SK-N-SH (cell line): ENCODE results near the gene CDH2. TPM values are rescaled to one million over a fixed set of nuclear protein-coding genes. Genes with fewer than 3 reads are reported as not detected.

Experiments used
- CTCF ChIA-PET: fragments of 300-600, 350-600 bp; formaldehyde crosslinking; extraction: SDS; loops from one replicate; lab custom pipeline; 2021; lab: Yijun Ruan, JAX
- POLR2A ChIA-PET: fragments of 350-600 bp; sonication (Branson Sonifier 250); formaldehyde crosslinking; extraction: SDS; loops from one replicate; lab custom pipeline; 2020; ENCODE audit warnings: antibody characterized with exemption, inconsistent platforms; lab: Yijun Ruan, JAX
- DNase-seq: peaks from one replicate; pipeline ENCODE4 v3.0.0; 2012
- H2AFZ ChIP-seq: fragments of 200-600 bp; sonication (generic); 2 replicates; pipeline ENCODE4 v1.8.1; 2016; ENCODE audit warnings: antibody characterized with exemption, mild to moderate bottlenecking, low read depth
- H3F3A ChIP-seq: fragments of 200-600 bp; sonication (generic); replicated peaks from 2 replicates; pipeline ENCODE3; 2016; ENCODE audit warnings: antibody characterized with exemption, mild to moderate bottlenecking; ENCODE audit not compliant: insufficient read depth
- H3K27ac ChIP-seq, 2 experiments: fragments of 200-500 bp in 1 of 2; fragments of 200-600 bp in 1 of 2; sonication (Bioruptor generic) in 1 of 2; sonication (generic), shearing (Covaris generic) in 1 of 2; 2 replicates each; pipeline versions ENCODE4 v1.5.1 to v1.6.1; 2014 to 2016; ENCODE audit warnings: low read depth in 2 of 2, inconsistent platforms in 1 of 2, low read length in 1 of 2, mild to moderate bottlenecking in 1 of 2, mixed read lengths in 1 of 2
- H3K27me3 ChIP-seq: fragments of 200-600 bp; sonication (generic), shearing (Covaris generic); 2 replicates; pipeline ENCODE4 v1.6.1; 2016; ENCODE audit warnings: mixed run types; ENCODE audit not compliant: insufficient read depth
- H3K36me3 ChIP-seq, 2 experiments: fragments of 200-500 bp in 1 of 2; fragments of 200-600 bp in 1 of 2; sonication (Bioruptor generic) in 1 of 2; sonication (generic) in 1 of 2; replicated peaks in 1 of 2; 2 replicates each; pipeline versions ENCODE3 to v1.5.1; 2014 to 2016; ENCODE audit warnings: low read length in 1 of 2, mild to moderate bottlenecking in 1 of 2; ENCODE audit not compliant: insufficient read depth in 2 of 2, control insufficient read depth in 1 of 2
- H3K4me1 ChIP-seq, 2 experiments: fragments of 200-500 bp in 1 of 2; fragments of 200-600 bp in 1 of 2; sonication (Bioruptor generic) in 1 of 2; sonication (generic), shearing (Covaris generic) in 1 of 2; 2 replicates each; pipeline versions ENCODE4 v1.5.1 to v1.6.1; 2014 to 2016; ENCODE audit warnings: low read depth in 1 of 2, low read length in 1 of 2, mixed run types in 1 of 2; ENCODE audit not compliant: insufficient read depth in 2 of 2, control insufficient read depth in 1 of 2
- H3K4me2 ChIP-seq: fragments of 200-600 bp; sonication (generic), shearing (Covaris generic); 2 replicates; pipeline ENCODE4 v1.6.1; 2017; ENCODE audit warnings: mixed run types
- H3K4me3 ChIP-seq, 2 experiments: fragments of 200-500 bp in 1 of 2; fragments of 200-600 bp in 1 of 2; sonication (Bioruptor generic) in 1 of 2; sonication (generic), shearing (Covaris generic) in 1 of 2; 2 replicates each; pipeline versions ENCODE4 v1.5.1 to v1.8.1; 2014 to 2016; ENCODE audit warnings: low read depth in 2 of 2, inconsistent platforms in 1 of 2, low read length in 1 of 2, mild to moderate bottlenecking in 1 of 2, mixed read lengths in 1 of 2, moderate library complexity in 1 of 2
- H3K79me2 ChIP-seq: fragments of 200-600 bp; sonication (generic); 2 replicates; pipeline ENCODE4 v1.8.1; 2017; ENCODE audit warnings: mild to moderate bottlenecking; ENCODE audit not compliant: insufficient read depth
- H3K9ac ChIP-seq: fragments of 200-600 bp; sonication (generic); 2 replicates; pipeline ENCODE4 v1.6.1; 2017; ENCODE audit warnings: mixed run types
- H3K9me2 ChIP-seq: fragments of 200-600 bp; sonication (generic); 2 replicates; pipeline ENCODE4 v1.6.1; 2017; ENCODE audit warnings: mixed run types
- H3K9me3 ChIP-seq: fragments of 200-600 bp; sonication (generic); 2 replicates; pipeline ENCODE4 v1.6.1; 2017; ENCODE audit warnings: mixed run types, mild to moderate bottlenecking, moderate library complexity
- H4K20me1 ChIP-seq: fragments of 200-600 bp; sonication (generic); 2 replicates; pipeline ENCODE4 v1.6.1; 2017; ENCODE audit warnings: mild to moderate bottlenecking, mixed run types; ENCODE audit not compliant: insufficient read depth
- CHD2 ChIP-seq: fragments of 150-350 bp; IDR thresholded peaks from 2 replicates; pipeline ENCODE4 v1.6.1; 2018; ENCODE audit warnings: low read length; ENCODE audit not compliant: partially characterized antibody
- EP300 ChIP-seq, 2 experiments: IDR thresholded peaks; 2 replicates each; pipeline versions ENCODE4 v1.4.0 to v1.6.1; 2012; ENCODE audit warnings: borderline replicate concordance in 1 of 2, low read depth in 1 of 2, low read length in 1 of 2
- EZH2phosphoT487 ChIP-seq: fragments of 200-600 bp; sonication (generic); IDR thresholded peaks from 2 replicates; pipeline ENCODE4 v1.6.1; 2017; ENCODE audit warnings: low read depth, mixed run types, mild to moderate bottlenecking, antibody characterized with exemption, moderate library complexity, borderline replicate concordance
- FOXJ3 ChIP-seq: sonication (generic); formaldehyde crosslinking; IDR thresholded peaks from 2 replicates; pipeline ENCODE4 v1.5.1; 2020; ENCODE audit warnings: mild to moderate bottlenecking, missing genetic modification reagents
- FOXM1 ChIP-seq: IDR thresholded peaks from 2 replicates; pipeline ENCODE4 v1.4.0; 2012; ENCODE audit warnings: low read depth, mild to moderate bottlenecking
- GATA2 ChIP-seq: sonication (generic); formaldehyde crosslinking; IDR thresholded peaks from 2 replicates; pipeline ENCODE4 v1.5.0; 2020; ENCODE audit warnings: mild to moderate bottlenecking, missing genetic modification reagents
- POLR2AphosphoS5 ChIP-seq: IDR thresholded peaks from 2 replicates; pipeline ENCODE4 v1.6.1; 2012; ENCODE audit warnings: low read depth, low read length
- RAD21 ChIP-seq: IDR thresholded peaks from 2 replicates; pipeline ENCODE4 v1.6.1; 2012; ENCODE audit warnings: mild to moderate bottlenecking, low read length
- RCOR1 ChIP-seq: fragments of 150-350 bp; IDR thresholded peaks from 2 replicates; pipeline ENCODE4 v1.6.1; 2017; ENCODE audit warnings: antibody characterized with exemption, low read length
- YY1 ChIP-seq: IDR thresholded peaks from 2 replicates; pipeline ENCODE4 v1.4.0; 2012; ENCODE audit warnings: low read depth, mild to moderate bottlenecking
- WGBS: methylation state at CpG from one replicate; pipeline ENCODE4 v1.1.6; 2017; ENCODE audit warnings: low lambda C conversion rate; 5-methylcytosine and 5-hydroxymethylcytosine counted together
- polyA plus RNA-seq, 3 experiments: library from polyadenylated mRNA; depleted of rRNA; stranded (reverse); fragments of >200 nt; gene quantifications; 2 replicates each; pipeline ENCODE4 v1.2.3, GENCODE V29; 2012
- TF ChIP-seq, protein P1 (sequence below): fragments of 200-600 bp; sonication (generic); IDR thresholded peaks from 2 replicates; pipeline ENCODE4 v1.6.1; 2017; ENCODE audit warnings: antibody characterized with exemption, mild to moderate bottlenecking, moderate library complexity
- TF ChIP-seq, protein P2 (sequence below): IDR thresholded peaks from 2 replicates; pipeline ENCODE4; 2012
- TF ChIP-seq, protein P3 (sequence below): IDR thresholded peaks from 2 replicates; pipeline ENCODE4 v1.4.0; 2012; ENCODE audit warnings: low read depth, borderline replicate concordance

Gene CDH2
- polyA plus RNA-seq, 1 of the 3 experiments (the other 2 are of a cell fraction) = 146 TPM

DNA sequence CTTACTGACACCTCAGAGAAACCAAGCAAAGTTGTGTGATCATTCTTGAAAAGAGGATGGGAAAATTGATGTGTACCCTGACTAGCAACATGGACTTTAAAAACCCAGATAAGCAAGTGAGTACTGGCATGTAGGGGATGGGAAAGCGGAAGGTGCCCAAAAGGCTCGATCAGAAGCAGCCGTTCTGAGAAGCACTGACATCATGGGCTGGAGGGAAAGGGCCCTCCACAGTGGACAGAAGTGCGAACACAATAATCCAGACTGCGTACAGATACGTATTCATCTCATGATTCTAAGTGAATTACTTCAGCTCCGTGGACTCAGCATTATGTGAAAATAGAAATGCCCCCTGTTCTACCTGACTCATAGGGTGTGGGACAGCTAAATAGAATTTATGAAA is 42.2 kb downstream of the CDH2 start:
- Histone ChIP-seq H3K36me3 (peaks cover 30 to 48% of the 10 kb centered on the region in 2 experiments), H3K9me3 (no peaks in the 10 kb centered on the region), H3F3A (peaks cover 30% of the 10 kb centered on the region), H2AFZ (no peak overlapping the region), H3K4me3 (no peak overlapping the region), H4K20me1 (peaks cover 83% of the 10 kb centered on the region), H3K4me2 (no peak overlapping the region), H3K4me1 (peaks cover 7 to 16% of the 10 kb centered on the region in 2 experiments; a peak in 3 of 4 replicates), H3K79me2 (peaks cover 100% of the 10 kb centered on the region), H3K27me3 (no peaks in the 10 kb centered on the region), H3K9me2 (no peaks in the 10 kb centered on the region), H3K9ac (no peak overlapping the region), H3K27ac (no peak overlapping the region)
- no peak for DNase-seq
- ChIA-PET CTCF (no interaction called here), POLR2A (no interaction called here)
- TF ChIP-seq YY1 (no peak), POLR2AphosphoS5 (no peak), EZH2phosphoT487 (no peak), RCOR1 (no peak), GATA2 (CRISPR knock-in tag) (no peak)
- TF ChIP-seq, protein P1, sequence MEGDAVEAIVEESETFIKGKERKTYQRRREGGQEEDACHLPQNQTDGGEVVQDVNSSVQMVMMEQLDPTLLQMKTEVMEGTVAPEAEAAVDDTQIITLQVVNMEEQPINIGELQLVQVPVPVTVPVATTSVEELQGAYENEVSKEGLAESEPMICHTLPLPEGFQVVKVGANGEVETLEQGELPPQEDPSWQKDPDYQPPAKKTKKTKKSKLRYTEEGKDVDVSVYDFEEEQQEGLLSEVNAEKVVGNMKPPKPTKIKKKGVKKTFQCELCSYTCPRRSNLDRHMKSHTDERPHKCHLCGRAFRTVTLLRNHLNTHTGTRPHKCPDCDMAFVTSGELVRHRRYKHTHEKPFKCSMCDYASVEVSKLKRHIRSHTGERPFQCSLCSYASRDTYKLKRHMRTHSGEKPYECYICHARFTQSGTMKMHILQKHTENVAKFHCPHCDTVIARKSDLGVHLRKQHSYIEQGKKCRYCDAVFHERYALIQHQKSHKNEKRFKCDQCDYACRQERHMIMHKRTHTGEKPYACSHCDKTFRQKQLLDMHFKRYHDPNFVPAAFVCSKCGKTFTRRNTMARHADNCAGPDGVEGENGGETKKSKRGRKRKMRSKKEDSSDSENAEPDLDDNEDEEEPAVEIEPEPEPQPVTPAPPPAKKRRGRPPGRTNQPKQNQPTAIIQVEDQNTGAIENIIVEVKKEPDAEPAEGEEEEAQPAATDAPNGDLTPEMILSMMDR = no peak
- 96% methylated on average over 7 of the region's 7 CpGs for WGBS

DNA sequence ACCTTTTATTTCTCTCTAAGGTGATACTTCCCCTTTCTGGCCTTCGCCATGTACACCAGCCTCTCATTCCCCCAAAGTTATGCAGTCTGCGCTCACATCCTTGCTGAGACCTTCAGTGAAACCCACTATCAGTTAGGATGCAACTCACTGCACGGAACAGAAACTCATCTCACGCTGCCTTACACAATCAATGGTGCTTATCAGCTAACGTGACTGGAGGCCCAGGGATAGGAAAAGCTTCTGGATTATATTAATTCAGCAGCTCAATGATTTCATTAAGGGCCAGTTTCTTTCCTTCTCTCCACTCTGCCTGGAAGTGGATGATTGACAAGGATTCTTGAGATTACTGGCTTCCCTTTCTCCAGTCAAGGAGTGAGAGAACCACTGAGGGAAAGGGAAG is 44.8 kb downstream of the CDH2 start:
- Histone ChIP-seq H3K4me3 (no peak overlapping the region), H3K9me3 (no peaks in the 10 kb centered on the region), H3K27me3 (no peaks in the 10 kb centered on the region), H3K27ac (no peak overlapping the region), H4K20me1 (peaks cover 83% of the 10 kb centered on the region), H3K4me1 (peaks cover 7 to 16% of the 10 kb centered on the region in 2 experiments; a peak in 3 of 4 replicates), H3K9me2 (no peaks in the 10 kb centered on the region), H3K4me2 (no peak overlapping the region), H3K36me3 (peaks cover 21 to 47% of the 10 kb centered on the region in 2 experiments), H3K79me2 (peaks cover 100% of the 10 kb centered on the region), H2AFZ (no peak overlapping the region), H3K9ac (no peak overlapping the region), H3F3A (peaks cover 16% of the 10 kb centered on the region)
- TF ChIP-seq CHD2 (peak; percentile 61), EP300 (IDR thresholded peaks at IDR 0.05; ENCODE audit: borderline replicate concordance in 1 of 2, low read depth in 1 of 2, low read length in 1 of 2) (peak in 1 of 2 experiments; percentile 64; a peak in 1 of 4 replicates), FOXJ3 (CRISPR knock-in tag) (peak; percentile 68), RAD21 (peak; percentile 16; the same call in 1 of the 2 replicates), FOXM1 (no peak), GATA2 (CRISPR knock-in tag) (peak; percentile 92), RCOR1 (peak; percentile 81; the same call in 1 of the 2 replicates)
- TF ChIP-seq, protein P2, sequence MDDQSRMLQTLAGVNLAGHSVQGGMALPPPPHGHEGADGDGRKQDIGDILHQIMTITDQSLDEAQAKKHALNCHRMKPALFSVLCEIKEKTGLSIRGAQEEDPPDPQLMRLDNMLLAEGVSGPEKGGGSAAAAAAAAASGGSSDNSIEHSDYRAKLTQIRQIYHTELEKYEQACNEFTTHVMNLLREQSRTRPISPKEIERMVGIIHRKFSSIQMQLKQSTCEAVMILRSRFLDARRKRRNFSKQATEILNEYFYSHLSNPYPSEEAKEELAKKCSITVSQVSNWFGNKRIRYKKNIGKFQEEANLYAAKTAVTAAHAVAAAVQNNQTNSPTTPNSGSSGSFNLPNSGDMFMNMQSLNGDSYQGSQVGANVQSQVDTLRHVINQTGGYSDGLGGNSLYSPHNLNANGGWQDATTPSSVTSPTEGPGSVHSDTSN = no peak
- TF ChIP-seq, protein P3, sequence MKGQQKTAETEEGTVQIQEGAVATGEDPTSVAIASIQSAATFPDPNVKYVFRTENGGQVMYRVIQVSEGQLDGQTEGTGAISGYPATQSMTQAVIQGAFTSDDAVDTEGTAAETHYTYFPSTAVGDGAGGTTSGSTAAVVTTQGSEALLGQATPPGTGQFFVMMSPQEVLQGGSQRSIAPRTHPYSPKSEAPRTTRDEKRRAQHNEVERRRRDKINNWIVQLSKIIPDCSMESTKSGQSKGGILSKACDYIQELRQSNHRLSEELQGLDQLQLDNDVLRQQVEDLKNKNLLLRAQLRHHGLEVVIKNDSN = no peak
- ChIA-PET CTCF (interaction anchor here (0.6 kb wide), 1 partner anchor 26 kb away, joined by 3 read pairs; no protein-coding TSS in a partner anchor), POLR2A (no interaction called here)
- DNase-seq = peak; percentile 44
- 68% methylated on average over 5 of the region's 5 CpGs for WGBS
